HG02885 (cell line): Measurements from ENCODE around the gene CBLC.

Experiments used
- ATAC-seq: cut with Tn5 transposase; IDR thresholded peaks from one replicate; pipeline ENCODE4 v1.9.1; 2021; ENCODE audit warnings: mild to moderate bottlenecking; ENCODE audit not compliant: unreplicated experiment, poor library complexity

The CBLC gene

DNA sequence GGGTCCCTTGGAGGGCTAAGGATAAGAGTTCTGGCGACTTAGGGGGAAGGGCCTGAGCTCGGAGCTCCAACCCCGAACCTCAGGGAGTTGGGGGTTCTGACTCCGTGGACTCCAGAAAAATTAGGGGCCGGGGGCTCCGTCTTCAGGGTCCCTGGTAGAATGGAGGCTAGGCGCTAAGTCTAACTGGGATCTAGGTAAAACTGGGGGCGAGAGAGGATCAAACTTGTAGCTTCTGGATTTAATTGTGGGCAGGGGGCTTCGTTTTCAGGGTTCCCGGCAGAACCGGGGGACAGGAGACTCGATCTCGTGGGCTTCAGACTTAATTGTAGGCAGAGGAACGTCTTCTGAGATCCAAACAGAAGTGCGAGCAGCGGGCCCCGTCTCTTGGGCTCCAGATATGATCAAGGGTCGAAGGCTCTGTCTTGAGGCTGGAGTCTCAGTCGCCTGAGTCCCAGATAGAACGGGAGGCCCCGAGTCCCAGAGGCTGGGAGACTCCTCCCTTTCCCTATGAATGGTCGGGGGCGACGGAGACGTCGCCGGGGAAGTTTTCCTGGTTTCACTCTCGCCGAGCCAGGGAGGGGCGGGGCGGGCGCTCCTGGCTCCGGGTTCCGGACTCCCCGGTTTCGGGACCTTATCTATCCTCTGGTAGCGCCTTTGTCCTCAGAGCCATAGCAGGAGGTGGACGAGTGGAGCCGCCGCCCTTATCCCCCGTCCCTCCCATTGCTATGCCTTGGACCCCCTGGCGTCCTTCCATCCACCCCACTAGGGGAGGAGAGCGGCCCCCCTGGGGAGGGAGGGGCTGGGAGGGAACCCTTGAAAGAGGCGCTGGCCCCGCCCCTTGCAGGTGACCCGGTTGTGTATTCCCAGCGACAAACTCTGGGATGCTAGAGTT, 69.7 kb downstream of the CBLC start:
- ATAC-seq: no peak

GRCh38 chr19:44848036-44848811, 70.5 kb downstream of the CBLC start:
- no peak for ATAC-seq

- ATAC-seq: no peak
Observed at GRCh38 chr19:44848812-44849447, 71.2 kb downstream of the CBLC start.
